K562 treated with DMSO at 1 percent for 24 hours (cell line): ENCODE results near the gene NCBP3. TPM values are rescaled to one million over a fixed set of nuclear protein-coding genes. Genes with fewer than 3 reads are reported as not detected.

Experiments used
- total RNA-seq: library from RNA; unstranded; fragments of 300-600 nt; gene quantifications from 2 replicates; pipeline ENCODE4 v1.2.3, GENCODE V29; 2022; ENCODE audit warnings: low read depth; ENCODE audit not compliant: insufficient read depth

NCBP3 gene, protein sequence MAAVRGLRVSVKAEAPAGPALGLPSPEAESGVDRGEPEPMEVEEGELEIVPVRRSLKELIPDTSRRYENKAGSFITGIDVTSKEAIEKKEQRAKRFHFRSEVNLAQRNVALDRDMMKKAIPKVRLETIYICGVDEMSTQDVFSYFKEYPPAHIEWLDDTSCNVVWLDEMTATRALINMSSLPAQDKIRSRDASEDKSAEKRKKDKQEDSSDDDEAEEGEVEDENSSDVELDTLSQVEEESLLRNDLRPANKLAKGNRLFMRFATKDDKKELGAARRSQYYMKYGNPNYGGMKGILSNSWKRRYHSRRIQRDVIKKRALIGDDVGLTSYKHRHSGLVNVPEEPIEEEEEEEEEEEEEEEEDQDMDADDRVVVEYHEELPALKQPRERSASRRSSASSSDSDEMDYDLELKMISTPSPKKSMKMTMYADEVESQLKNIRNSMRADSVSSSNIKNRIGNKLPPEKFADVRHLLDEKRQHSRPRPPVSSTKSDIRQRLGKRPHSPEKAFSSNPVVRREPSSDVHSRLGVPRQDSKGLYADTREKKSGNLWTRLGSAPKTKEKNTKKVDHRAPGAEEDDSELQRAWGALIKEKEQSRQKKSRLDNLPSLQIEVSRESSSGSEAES
- total RNA-seq, result 6.5 and 8.2 TPM in 2 replicates

DNA sequence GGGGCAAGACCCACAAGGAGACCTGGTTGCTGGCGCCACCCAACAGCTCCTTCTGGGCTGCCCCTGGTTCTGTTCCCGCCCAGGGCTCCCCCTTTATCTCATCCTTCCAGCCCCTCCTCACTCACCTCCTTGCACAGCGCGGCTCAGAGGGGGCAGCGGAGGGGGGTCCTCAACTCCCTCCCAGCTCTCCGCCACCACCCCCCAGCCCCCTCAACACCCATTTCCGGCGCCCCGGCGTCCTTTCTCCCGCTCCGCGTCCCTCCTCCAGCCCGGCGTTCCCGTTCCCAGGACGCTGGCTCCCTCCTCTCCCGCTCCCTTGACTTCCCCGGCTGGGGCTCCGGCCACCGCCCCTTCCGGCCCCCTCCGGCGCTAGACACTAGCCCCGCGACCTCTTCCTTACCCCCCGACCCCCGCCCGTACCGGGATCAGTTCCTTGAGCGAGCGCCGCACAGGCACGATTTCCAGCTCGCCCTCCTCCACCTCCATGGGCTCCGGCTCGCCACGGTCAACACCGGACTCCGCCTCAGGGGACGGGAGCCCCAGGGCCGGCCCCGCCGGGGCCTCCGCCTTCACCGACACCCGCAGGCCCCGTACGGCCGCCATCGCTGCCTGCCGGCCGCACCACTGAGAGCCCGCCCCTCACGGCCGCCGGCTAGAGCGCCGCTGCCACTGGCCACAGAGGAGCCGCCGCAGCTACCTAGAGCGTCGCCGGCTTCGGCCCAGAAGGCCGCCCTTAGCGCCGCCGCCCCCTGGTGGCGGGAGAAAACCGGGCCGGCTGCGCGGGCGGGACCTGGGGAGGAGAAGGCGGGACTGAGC, at the start of gene NCBP3:
Gene NCBP3, minus strand, starts transcription at position 626 of the 816 bp plus-strand sequence. Its CDS starts 23 bp downstream, at position 603.

DNA sequence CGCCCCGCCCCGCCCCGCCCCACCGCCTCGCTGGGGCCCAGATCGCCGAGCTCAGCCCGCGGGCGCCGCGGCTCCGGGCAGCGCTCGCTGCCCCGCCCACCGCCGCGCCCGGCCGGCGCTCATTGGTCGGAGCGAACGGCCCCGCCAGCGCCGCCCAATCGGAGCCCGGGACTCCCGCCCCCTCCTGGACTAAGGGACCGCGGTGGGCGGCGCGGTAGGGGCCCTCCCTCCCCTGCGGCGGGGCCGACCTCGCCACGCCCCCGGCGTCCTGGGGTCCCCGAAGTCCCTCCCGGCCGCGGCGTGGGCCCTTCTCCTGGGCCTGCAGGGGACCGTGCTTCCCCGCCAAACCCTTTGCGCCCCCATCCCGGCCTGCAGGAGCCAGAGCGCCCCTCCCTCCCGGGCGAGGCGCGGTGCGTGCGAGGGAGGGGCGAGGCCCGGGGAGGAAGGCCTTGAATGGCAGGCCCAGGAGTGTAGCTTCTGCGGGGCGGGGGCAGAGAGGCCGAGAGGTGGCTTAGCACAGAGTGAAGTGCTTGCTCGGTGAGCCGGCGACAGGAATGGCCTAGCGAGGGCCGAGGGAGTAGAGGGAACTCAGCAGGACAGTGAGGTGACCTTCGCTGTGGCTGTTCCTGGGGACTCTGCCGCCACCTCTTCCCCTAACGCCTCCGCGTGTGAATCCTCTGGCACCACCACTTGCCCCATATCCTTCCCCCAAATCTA, 47.1 kb upstream of the NCBP3 start, which contains the start of gene CAMKK1:
Gene CAMKK1, minus strand, starts transcription at position 51 of the 717 bp plus-strand sequence. CDS start 7,366 bp downstream, outside the sequence.

GRCh38 chr17:3800362-3801271, 45.4 kb downstream of the NCBP3 start, which contains the start of gene ITGAE:
Gene ITGAE, minus strand, starts transcription at chr17:3801188. Its CDS starts 44 bp downstream, at chr17:3801144.

Other genes starting within 250 kb of the NCBP3 start
- gene TRPV1, start 236.8 kb downstream of the NCBP3 start, total RNA-seq, result 1.0 TPM in 2 replicates
- gene SHPK, start 210.0 kb downstream of the NCBP3 start, total RNA-seq, result 20.7 and 22.3 TPM in 2 replicates
- gene CTNS, start 209.5 kb downstream of the NCBP3 start, total RNA-seq, result 25.5 and 31.7 TPM in 2 replicates
- gene TAX1BP3, start 177.7 kb downstream of the NCBP3 start, total RNA-seq, result 59.0 and 63.5 TPM in 2 replicates
- 147 and 167 TPM in 2 replicates for gene EMC6, start 177.4 kb downstream of the NCBP3 start, total RNA-seq
- gene P2RX5, start 150.1 kb downstream of the NCBP3 start, total RNA-seq, result 0.31 TPM in 1 of 2 replicates, not detected in the other
- 10.6 and 11.9 TPM in 2 replicates for gene HASPIN, start 122.3 kb downstream of the NCBP3 start, total RNA-seq
- 23.4 and 32.6 TPM in 2 replicates for gene ITGAE, start 45.1 kb downstream of the NCBP3 start, total RNA-seq
- gene CAMKK1, start 46.8 kb upstream of the NCBP3 start, total RNA-seq, result 3.4 TPM in 2 replicates
- 15.4 and 18.2 TPM in 2 replicates for gene P2RX1, start 70.2 kb upstream of the NCBP3 start, total RNA-seq
- gene ATP2A3, start 118.2 kb upstream of the NCBP3 start, total RNA-seq, result 211 and 252 TPM in 2 replicates